Measurements from ENCODE around the gene TMEM134. TPM values are rescaled to one million over a fixed set of nuclear protein-coding genes. Genes with fewer than 3 reads are reported as not detected.

TMEM134 gene
- polyA plus RNA-seq, 5 donors = 34.8 to 67.1 (median 47.5) TPM

Other genes with a start within 250 kb of the TMEM134 start
- gene GRK2, start 202.8 kb downstream of the TMEM134 start, polyA plus RNA-seq (ENCODE audit: insufficient read depth in 1 of 5, insufficient read length in 5 of 5, low replicate concordance in 1 of 5) = 10 to 100 TPM; 43.6 to 75.6 (median 57.5) TPM
- 10 to 100 TPM; 33.2 to 53.5 (median 47.0) TPM for gene ANKRD13D, start 179.9 kb downstream of the TMEM134 start, polyA plus RNA-seq (ENCODE audit: insufficient read depth in 1 of 5, insufficient read length in 5 of 5, low replicate concordance in 1 of 5)
- 10 to 100 TPM; 21.8 to 37.6 (median 30.3) TPM for gene SSH3, start 165.7 kb downstream of the TMEM134 start, polyA plus RNA-seq (ENCODE audit: insufficient read depth in 1 of 5, insufficient read length in 5 of 5, low replicate concordance in 1 of 5)
- gene POLD4, start 115.7 kb downstream of the TMEM134 start, polyA plus RNA-seq (ENCODE audit: insufficient read depth in 1 of 5, insufficient read length in 5 of 5, low replicate concordance in 1 of 5) = 10 to 100 TPM; 21.3 to 40.2 (median 35.8) TPM
- 10 to 100 TPM; 11.1 to 14.7 (median 13.7) TPM for gene CLCF1, start 95.7 kb downstream of the TMEM134 start, polyA plus RNA-seq (ENCODE audit: insufficient read depth in 1 of 5, insufficient read length in 5 of 5, low replicate concordance in 1 of 5)
- 10 to 100 TPM; 18.4 to 30.8 (median 24.2) TPM for gene RAD9A, start 77.3 kb downstream of the TMEM134 start, polyA plus RNA-seq (ENCODE audit: insufficient read depth in 1 of 5, insufficient read length in 5 of 5, low replicate concordance in 1 of 5)
- 100 to 1,000 TPM in 4 of 5 donors, 10 to 100 TPM in 1; 99.0 to 167 (median 115) TPM for gene PPP1CA, start 67.4 kb downstream of the TMEM134 start, polyA plus RNA-seq (ENCODE audit: insufficient read depth in 1 of 5, insufficient read length in 5 of 5, low replicate concordance in 1 of 5)
- gene TBC1D10C, start 65.2 kb downstream of the TMEM134 start, polyA plus RNA-seq (ENCODE audit: insufficient read depth in 1 of 5, insufficient read length in 5 of 5, low replicate concordance in 1 of 5) = 1 to 10 TPM; 3.9 to 6.2 (median 4.7) TPM
- 1 to 10 TPM; 2.6 to 5.3 (median 4.5) TPM for gene CARNS1, start 53.6 kb downstream of the TMEM134 start, polyA plus RNA-seq (ENCODE audit: insufficient read depth in 1 of 5, insufficient read length in 5 of 5, low replicate concordance in 1 of 5)
- gene RPS6KB2, start 40.8 kb downstream of the TMEM134 start, polyA plus RNA-seq (ENCODE audit: insufficient read depth in 1 of 5, insufficient read length in 5 of 5, low replicate concordance in 1 of 5) = 10 to 100 TPM; 34.2 to 45.2 (median 40.7) TPM
- 1 to 10 TPM; 1.3 to 3.3 (median 1.8) TPM for gene PTPRCAP, start 31.6 kb downstream of the TMEM134 start, polyA plus RNA-seq (ENCODE audit: insufficient read depth in 1 of 5, insufficient read length in 5 of 5, low replicate concordance in 1 of 5)
- 10 to 100 TPM; 39.8 to 75.4 (median 45.9) TPM for gene CORO1B, start 25.8 kb downstream of the TMEM134 start, polyA plus RNA-seq (ENCODE audit: insufficient read depth in 1 of 5, insufficient read length in 5 of 5, low replicate concordance in 1 of 5)
- not detected for gene GPR152, start 16.5 kb downstream of the TMEM134 start, polyA plus RNA-seq (ENCODE audit: insufficient read depth in 1 of 5, insufficient read length in 5 of 5, low replicate concordance in 1 of 5)
- gene CABP4, start 13.9 kb downstream of the TMEM134 start, polyA plus RNA-seq (ENCODE audit: insufficient read depth in 1 of 5, insufficient read length in 5 of 5, low replicate concordance in 1 of 5) = 1 to 10 TPM; 1.9 to 2.5 (median 2.2) TPM
- 10 to 100 TPM; 45.4 to 67.7 (median 60.0) TPM for gene AIP, start 13.8 kb upstream of the TMEM134 start, polyA plus RNA-seq (ENCODE audit: insufficient read depth in 1 of 5, insufficient read length in 5 of 5, low replicate concordance in 1 of 5)
- gene PITPNM1, start 36.1 kb upstream of the TMEM134 start, polyA plus RNA-seq (ENCODE audit: insufficient read depth in 1 of 5, insufficient read length in 5 of 5, low replicate concordance in 1 of 5) = 10 to 100 TPM; 16.3 to 33.3 (median 19.5) TPM
- 10 to 100 TPM; 23.4 to 48.9 (median 29.2) TPM for gene CDK2AP2, start 38.9 kb upstream of the TMEM134 start, polyA plus RNA-seq (ENCODE audit: insufficient read depth in 1 of 5, insufficient read length in 5 of 5, low replicate concordance in 1 of 5)
- gene CABP2, start 54.2 kb upstream of the TMEM134 start, polyA plus RNA-seq (ENCODE audit: insufficient read depth in 1 of 5, insufficient read length in 5 of 5, low replicate concordance in 1 of 5) = not detected
- gene GSTP1, start 114.6 kb upstream of the TMEM134 start, polyA plus RNA-seq (ENCODE audit: insufficient read depth in 1 of 5, insufficient read length in 5 of 5, low replicate concordance in 1 of 5) = 1,000 to 10,000 TPM in 1 of 5 donors, 100 to 1,000 TPM in 4; 653 to 1,043 (median 745) TPM
- 100 to 1,000 TPM; 140 to 210 (median 174) TPM for gene NDUFV1, start 137.7 kb upstream of the TMEM134 start, polyA plus RNA-seq (ENCODE audit: insufficient read depth in 1 of 5, insufficient read length in 5 of 5, low replicate concordance in 1 of 5)
- gene NUDT8, start 160.7 kb upstream of the TMEM134 start, polyA plus RNA-seq (ENCODE audit: insufficient read depth in 1 of 5, insufficient read length in 5 of 5, low replicate concordance in 1 of 5) = 1 to 10 TPM; 3.1 to 8.1 (median 3.4) TPM
- under 1 TPM in 1 of 5 donors, not detected in 4; 0.12 TPM for gene TBX10, start 170.5 kb upstream of the TMEM134 start, polyA plus RNA-seq (ENCODE audit: insufficient read depth in 1 of 5, insufficient read length in 5 of 5, low replicate concordance in 1 of 5)
- 1 to 10 TPM in 1 of 5 donors, under 1 TPM in 4; 0.26 to 1.1 (median 0.47) TPM for gene ACY3, start 181.5 kb upstream of the TMEM134 start, polyA plus RNA-seq (ENCODE audit: insufficient read depth in 1 of 5, insufficient read length in 5 of 5, low replicate concordance in 1 of 5)
- gene ALDH3B2, start 205.4 kb upstream of the TMEM134 start, polyA plus RNA-seq (ENCODE audit: insufficient read depth in 1 of 5, insufficient read length in 5 of 5, low replicate concordance in 1 of 5) = 1 to 10 TPM in 4 of 5 donors, under 1 TPM in 1; 0.98 to 1.8 (median 1.2) TPM